Epithelial cell of proximal tubule (primary cell): ENCODE results near the gene CPSF7. TPM values are rescaled to one million over a fixed set of nuclear protein-coding genes. Genes with fewer than 3 reads are reported as not detected.
"Not testable (repeated sequence)": the region's sequence is repeated elsewhere in the genome, so short reads cannot be mapped to it uniquely, and the experiment has no call there.

Source experiments
- DNase-seq: peaks from one replicate; pipeline ENCODE4 v3.0.0-alpha.2; 2011; ENCODE audit warnings: low read depth
- H3K4me3 ChIP-seq: 2 replicates; pipeline ENCODE4 v1.5.1; 2011; ENCODE audit warnings: low read depth, mild to moderate bottlenecking, low read length
- total RNA-seq: library from RNA; depleted of rRNA; stranded (reverse); fragments of >200 nt; gene quantifications from 2 replicates; pipeline ENCODE4 v1.2.3, GENCODE V29; 2015
- TF ChIP-seq, protein P1 (sequence below): conservative IDR thresholded peaks from 2 replicates; pipeline ENCODE4 v1.5.1; 2012; ENCODE audit warnings: low read depth, mild to moderate bottlenecking, low read length

CPSF7 gene
- total RNA-seq, 1 donor from 2014 or later: 57.6 TPM

DNA sequence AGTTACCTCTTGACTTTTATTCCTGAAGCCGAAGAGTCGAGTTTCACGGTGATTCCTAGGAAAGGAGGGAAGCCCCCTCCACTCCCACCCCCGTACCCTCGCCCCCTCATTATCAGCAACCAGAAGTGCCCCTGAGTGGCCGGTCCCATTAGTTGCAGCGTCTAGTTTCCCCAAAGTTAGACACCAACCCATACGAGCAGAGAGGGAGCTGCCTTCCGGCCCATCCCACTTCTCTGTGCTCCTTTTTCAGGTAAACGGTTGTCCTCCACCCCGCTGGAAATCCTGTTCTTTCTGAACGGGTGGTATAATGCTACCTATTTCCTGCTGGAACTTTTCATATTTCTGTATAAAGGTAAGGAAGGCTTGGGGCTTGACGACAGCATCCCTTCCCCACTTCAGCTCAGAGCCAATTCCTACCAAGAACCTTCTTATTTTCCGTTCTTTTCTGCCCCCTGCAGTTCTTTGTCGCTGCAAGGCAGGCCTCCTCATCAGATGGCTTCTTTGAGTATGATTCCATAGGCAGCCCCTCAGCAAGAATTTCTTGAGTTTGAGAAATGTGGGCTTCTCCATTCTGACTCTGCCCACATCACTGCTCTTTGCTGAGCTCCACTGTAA lies 36.7 kb downstream of the CPSF7 start:
- TF ChIP-seq, protein P1, sequence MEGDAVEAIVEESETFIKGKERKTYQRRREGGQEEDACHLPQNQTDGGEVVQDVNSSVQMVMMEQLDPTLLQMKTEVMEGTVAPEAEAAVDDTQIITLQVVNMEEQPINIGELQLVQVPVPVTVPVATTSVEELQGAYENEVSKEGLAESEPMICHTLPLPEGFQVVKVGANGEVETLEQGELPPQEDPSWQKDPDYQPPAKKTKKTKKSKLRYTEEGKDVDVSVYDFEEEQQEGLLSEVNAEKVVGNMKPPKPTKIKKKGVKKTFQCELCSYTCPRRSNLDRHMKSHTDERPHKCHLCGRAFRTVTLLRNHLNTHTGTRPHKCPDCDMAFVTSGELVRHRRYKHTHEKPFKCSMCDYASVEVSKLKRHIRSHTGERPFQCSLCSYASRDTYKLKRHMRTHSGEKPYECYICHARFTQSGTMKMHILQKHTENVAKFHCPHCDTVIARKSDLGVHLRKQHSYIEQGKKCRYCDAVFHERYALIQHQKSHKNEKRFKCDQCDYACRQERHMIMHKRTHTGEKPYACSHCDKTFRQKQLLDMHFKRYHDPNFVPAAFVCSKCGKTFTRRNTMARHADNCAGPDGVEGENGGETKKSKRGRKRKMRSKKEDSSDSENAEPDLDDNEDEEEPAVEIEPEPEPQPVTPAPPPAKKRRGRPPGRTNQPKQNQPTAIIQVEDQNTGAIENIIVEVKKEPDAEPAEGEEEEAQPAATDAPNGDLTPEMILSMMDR: peak; percentile 38
- no peak for DNase-seq
- peak overlapping the region; percentile 94 for H3K4me3 ChIP-seq

DNA sequence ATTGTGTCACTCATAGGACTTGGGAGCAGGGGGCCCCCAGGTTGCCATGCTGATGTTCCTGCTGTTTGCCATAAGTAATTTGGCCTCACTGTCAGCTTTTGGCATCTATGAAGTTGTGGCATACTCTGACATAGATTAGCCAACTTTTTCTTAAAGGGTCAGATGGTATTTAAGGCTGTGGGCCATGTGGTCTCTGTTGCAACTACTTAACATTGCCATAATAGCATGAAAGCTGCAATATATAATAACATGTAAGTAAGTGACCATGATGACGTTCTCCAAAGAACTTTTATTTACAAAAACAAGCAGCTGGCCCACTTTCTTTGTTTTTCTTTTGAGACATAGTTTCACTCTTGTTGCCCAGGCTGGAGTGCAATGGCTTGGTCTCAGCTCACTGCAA lies 39.6 kb downstream of the CPSF7 start:
- no peak overlapping the region for H3K4me3 ChIP-seq
- TF ChIP-seq, protein P1: no peak
- DNase-seq: no peak

DNA sequence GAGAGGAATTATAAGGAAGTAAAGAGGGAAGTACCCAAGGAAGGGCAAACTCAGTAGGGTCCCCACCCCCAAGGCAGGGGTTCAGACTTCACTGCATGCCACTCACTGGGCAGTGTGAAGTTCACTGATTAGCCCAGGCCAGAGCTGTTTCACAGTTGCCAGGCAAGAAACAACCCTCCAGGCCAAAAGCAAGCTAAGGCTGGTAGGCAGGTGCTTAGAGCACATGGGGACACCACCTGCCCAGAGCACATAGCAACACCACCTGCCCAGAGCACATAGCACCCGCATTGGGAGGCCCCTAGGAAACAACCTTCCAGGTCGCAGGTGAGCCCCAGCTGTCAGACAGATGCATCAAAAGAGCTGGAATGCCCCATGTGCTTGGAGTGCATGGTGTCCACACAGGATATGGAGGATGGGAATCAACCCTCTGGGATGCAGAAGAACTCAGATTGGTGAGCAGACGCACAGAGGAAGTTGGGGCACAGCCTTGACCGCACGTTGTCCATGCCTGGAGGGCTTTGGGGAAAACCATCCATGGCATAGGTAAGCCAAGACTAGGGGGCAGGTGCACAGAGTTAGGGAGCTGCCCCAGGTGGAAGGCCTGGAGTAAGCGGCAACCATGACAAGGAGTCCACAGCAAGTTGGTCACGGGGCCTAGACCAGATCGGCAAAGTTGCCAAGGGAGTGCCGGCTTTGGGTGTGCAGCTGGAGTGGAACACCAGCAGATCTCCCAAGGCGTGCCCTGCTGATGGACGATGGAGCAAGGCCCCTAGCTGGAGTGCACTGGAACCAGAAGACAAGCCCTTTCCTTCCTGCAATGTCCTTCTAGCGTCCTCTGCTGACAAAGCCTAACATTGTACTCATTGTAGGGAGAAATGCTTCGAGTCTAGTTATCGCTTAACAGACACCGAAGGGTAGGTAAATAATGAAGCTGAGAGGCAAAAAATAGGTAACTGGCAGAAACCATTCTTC lies 45.2 kb downstream of the CPSF7 start:
- TF ChIP-seq, protein P1: peak; percentile 41
- DNase-seq: no peak

DNA sequence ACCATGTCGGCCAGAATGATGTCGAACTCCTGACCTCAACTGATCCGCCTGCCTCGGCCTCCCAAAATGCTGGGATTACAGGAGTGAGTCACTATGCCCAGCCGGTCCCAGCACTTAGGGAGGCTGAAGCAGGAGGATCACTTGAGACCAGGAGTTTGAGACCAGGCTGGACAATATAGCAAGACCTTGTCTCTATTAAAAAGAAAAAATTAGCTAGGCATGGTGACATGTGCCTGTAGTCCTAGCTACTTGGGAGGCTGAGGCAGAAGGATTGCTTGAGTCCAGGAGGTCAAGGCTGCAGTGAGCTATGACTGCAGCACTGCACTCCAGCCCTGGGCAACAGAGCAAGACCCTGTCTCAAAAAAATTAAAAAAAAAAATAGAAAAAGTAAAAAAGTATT lies 45.9 kb downstream of the CPSF7 start:
- not testable (repeated sequence) for DNase-seq, H3K4me3 ChIP-seq

More for the DNA sequence above, 45.2 kb downstream of the CPSF7 start:
- H3K4me3 ChIP-seq: no peak overlapping the region

DNA sequence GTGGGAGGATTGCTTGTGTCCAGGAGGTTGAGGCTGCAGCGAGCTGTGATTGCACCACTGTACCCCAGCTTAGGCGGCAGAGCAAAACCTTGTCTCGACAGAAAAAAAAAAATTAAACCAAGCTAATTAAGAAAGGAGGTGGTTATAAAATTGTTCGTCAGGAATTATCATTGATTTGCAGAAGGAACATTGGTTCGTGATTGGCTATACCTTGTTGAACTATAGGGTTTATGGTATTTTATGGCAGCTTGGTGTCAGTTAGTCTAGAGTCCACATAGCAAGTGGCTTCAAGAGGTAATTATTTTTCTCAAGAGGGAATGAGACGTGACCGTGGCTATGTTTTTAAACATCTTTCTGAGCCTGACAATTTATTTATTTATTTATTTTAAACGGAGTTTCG lies 48.9 kb downstream of the CPSF7 start:
- DNase-seq: no peak
- H3K4me3 ChIP-seq: no peak overlapping the region
- TF ChIP-seq, protein P1: no peak

DNA sequence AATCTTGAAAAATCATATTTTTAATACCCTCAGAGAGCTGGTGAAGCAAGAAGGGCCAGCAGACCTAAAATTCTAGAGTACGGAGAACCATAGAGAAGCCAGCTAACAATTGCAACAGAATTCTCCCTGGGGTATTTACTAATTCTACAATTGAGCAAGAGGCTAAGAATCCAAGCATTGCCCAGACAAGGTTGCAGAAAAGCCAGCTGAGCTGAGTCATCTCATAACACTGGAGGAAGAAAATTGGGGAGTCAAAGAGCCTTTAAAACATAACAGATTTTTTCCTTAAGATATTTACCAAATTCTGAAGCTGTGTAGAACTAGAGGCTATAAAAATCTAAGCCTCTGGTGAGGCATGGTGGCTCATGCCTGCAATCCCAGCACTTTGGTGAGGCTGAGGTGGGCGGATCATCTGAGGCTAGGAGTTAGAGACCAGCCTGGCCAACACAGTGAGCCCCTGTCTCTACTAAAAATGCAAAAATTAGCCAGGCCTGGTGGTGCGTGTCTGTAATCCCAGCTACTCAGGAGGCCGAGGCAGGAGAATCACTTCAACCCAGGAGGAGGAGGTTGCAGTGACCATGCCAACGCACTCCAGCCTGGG lies 51.0 kb downstream of the CPSF7 start:
- no peak for DNase-seq
- TF ChIP-seq, protein P1: no peak
- H3K4me3 ChIP-seq: no peak overlapping the region

DNA sequence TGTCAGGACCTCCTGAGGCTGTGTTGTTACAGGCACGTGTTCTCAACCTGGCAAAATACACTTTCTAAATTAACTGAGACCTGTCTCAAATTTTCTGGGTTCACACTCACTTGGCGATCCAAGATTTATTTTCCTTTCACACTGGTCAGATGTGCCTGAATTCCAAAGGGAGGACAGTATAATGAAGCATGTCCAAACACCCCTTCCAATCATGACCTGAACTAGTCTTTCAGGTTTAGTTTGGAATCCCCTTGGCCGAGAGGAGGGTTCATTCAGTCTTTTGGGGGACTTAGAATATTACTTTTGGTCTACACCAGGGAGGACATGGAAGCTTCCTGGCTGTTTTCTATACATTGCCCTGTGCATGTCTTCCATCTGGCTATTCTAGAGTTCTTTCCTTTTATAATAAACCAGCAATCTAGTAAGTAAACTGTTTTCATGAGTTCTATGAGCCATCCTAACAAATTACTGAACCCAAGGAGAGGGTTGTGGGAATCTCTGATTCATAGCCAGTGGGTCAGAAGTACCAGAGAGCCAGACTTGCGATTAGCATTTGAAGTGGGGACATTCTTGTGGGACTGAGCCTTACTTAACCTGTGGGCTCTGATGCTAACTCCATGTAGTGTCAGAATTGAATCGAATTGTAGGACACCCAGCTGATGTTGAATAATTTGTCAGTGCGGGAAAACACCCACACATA lies 52.2 kb downstream of the CPSF7 start:
- DNase-seq: no peak
- no peak overlapping the region for H3K4me3 ChIP-seq
- TF ChIP-seq, protein P1: no peak
